ENCODE measurements around the gene MPEG1. TPM values are rescaled to one million over a fixed set of nuclear protein-coding genes. Genes with fewer than 3 reads are reported as not detected.

The MPEG1 gene
- total and polyA plus RNA-seq, 4 donors, result 7.0 to 63.5 (median 36.9) TPM

DNA sequence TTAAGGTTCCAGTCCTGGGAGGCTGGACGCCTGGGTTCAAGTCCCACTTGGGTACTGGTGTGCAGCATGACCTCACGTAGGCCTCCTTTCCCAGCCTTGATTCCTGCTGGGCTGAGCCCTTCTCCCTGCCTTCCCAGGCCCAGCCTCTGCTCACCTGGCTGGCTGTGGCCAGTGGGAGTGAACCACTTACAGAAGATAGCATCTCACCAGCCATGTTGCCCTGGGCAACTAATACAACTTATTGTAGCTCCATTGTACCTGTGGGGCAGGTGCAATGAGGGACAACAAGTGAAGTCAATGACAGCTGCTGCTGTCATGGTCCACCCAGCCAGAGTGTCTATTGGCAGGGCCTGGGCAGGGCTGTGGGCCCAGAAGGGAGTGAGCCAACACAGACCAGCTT is 48.4 kb upstream of the MPEG1 start:
- no peak overlapping the region for H3K9ac ChIP-seq (ENCODE audit: insufficient read depth in 1 of 2, low read length in 2 of 2)
- peaks cover 0 to 4% (median 0%) of the 10 kb centered on the region in 4 donors for H3K9me3 ChIP-seq (ENCODE audit: control insufficient read depth in 4 of 4, insufficient read depth in 3 of 4, low read length in 3 of 4)
- DNase-seq, result no peak
- H3K36me3 ChIP-seq (ENCODE audit: control insufficient read depth in 4 of 4, insufficient read depth in 4 of 4, low read length in 4 of 4), result no peaks in the 10 kb centered on the region
- no peak for ATAC-seq (ENCODE audit: insufficient read depth, low FRiP score)
- no peak overlapping the region for H3K27ac ChIP-seq (ENCODE audit: low read depth in 1 of 2, low read length in 1 of 2)
- TF ChIP-seq, protein P1, sequence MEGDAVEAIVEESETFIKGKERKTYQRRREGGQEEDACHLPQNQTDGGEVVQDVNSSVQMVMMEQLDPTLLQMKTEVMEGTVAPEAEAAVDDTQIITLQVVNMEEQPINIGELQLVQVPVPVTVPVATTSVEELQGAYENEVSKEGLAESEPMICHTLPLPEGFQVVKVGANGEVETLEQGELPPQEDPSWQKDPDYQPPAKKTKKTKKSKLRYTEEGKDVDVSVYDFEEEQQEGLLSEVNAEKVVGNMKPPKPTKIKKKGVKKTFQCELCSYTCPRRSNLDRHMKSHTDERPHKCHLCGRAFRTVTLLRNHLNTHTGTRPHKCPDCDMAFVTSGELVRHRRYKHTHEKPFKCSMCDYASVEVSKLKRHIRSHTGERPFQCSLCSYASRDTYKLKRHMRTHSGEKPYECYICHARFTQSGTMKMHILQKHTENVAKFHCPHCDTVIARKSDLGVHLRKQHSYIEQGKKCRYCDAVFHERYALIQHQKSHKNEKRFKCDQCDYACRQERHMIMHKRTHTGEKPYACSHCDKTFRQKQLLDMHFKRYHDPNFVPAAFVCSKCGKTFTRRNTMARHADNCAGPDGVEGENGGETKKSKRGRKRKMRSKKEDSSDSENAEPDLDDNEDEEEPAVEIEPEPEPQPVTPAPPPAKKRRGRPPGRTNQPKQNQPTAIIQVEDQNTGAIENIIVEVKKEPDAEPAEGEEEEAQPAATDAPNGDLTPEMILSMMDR (IDR thresholded peaks at IDR 0.05; ENCODE audit: control extremely low read depth, extremely low read depth), result no peak
- no peaks in the 10 kb centered on the region for H3K27me3 ChIP-seq (ENCODE audit: control insufficient read depth in 3 of 3, insufficient read depth in 3 of 3, low read length in 2 of 3)
- peaks cover 0 to 8% (median 0%) of the 10 kb centered on the region in 5 donors for H3K4me1 ChIP-seq (ENCODE audit: control insufficient read depth in 5 of 5, insufficient read depth in 5 of 5, low read length in 5 of 5)
- H3K4me3 ChIP-seq, result no peak overlapping the region
- 90 to 100% methylated on average over 2 of the region's 2 CpGs for WGBS, 2 donors

DNA sequence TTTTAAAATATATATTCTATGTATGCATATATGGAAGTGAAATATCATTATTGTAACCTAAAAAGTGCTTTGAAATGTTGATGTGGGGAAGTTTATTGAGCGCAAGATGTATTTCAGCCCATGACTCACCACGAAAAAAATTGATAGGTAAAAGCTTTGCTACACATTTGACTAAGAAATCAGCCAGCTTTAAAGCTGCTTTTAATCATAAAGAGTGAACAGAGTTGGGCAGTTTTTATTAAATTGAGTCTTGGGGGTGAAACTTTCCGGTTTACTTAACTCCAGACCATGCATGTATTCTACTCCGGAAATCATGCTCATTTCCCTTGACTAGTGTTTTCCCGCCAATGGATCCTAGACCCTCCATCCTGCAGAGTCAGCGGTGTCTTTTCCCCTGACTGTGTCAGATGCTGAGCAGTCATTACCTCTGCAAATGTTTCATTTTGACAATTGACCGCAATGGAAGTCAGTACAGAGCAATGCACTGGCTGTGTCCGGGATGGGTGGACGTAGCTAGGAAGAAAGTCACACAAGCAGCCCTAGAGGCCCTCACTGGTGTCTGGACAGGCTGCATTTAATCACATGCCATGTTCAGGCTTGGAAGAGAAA is 47.2 kb upstream of the MPEG1 start:
- TF ChIP-seq, protein P1 (IDR thresholded peaks at IDR 0.05; ENCODE audit: control extremely low read depth, extremely low read depth), result no peak
- no peak overlapping the region for H3K4me3 ChIP-seq
- ATAC-seq (ENCODE audit: insufficient read depth, low FRiP score) (no peak), DNase-seq (peak in 1 of 3 donors; percentile 7)
- H3K4me1 ChIP-seq (ENCODE audit: control insufficient read depth in 5 of 5, insufficient read depth in 5 of 5, low read length in 5 of 5), result peaks cover 0 to 8% (median 0%) of the 10 kb centered on the region in 5 donors
- 87 to 91% methylated on average over 9 of the region's 9 CpGs for WGBS, 2 donors
- H3K27me3 ChIP-seq (ENCODE audit: control insufficient read depth in 3 of 3, insufficient read depth in 3 of 3, low read length in 2 of 3), result no peaks in the 10 kb centered on the region
- H3K27ac ChIP-seq (ENCODE audit: low read depth in 1 of 2, low read length in 1 of 2), result no peak overlapping the region
- no peaks in the 10 kb centered on the region for H3K36me3 ChIP-seq (ENCODE audit: control insufficient read depth in 4 of 4, insufficient read depth in 4 of 4, low read length in 4 of 4)
- H3K9ac ChIP-seq (ENCODE audit: insufficient read depth in 1 of 2, low read length in 2 of 2), result no peak overlapping the region
- H3K9me3 ChIP-seq (ENCODE audit: control insufficient read depth in 4 of 4, insufficient read depth in 3 of 4, low read length in 3 of 4), result peaks cover 0 to 4% (median 0%) of the 10 kb centered on the region in 4 donors

DNA sequence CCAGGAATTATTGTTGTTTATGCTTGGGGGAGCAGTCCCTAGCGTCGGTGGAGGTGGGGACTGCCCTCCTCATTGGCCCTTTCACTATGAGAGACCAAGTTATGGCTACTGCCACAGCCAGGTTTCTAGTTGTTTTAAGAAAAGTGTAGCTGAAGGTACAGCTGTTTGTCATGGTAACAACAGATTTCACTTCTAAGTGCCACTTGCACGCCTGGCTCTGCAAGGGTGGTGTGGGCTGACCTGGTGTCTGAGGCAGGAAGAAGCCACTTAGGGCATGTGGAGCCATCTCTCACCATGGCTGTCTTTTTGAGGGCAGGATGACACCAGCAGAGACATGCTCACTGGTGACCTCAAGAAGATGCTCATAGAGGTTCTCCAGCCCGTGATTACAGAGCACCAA is 46.3 kb upstream of the MPEG1 start:
- Histone ChIP-seq H3K27ac (ENCODE audit: low read depth in 1 of 2, low read length in 1 of 2) (no peak overlapping the region), H3K4me1 (ENCODE audit: control insufficient read depth in 5 of 5, insufficient read depth in 5 of 5, low read length in 5 of 5) (peaks cover 0 to 8% (median 0%) of the 10 kb centered on the region in 5 donors), H3K36me3 (ENCODE audit: control insufficient read depth in 4 of 4, insufficient read depth in 4 of 4, low read length in 4 of 4) (no peaks in the 10 kb centered on the region), H3K9me3 (ENCODE audit: control insufficient read depth in 4 of 4, insufficient read depth in 3 of 4, low read length in 3 of 4) (peaks cover 0 to 4% (median 0%) of the 10 kb centered on the region in 4 donors), H3K9ac (ENCODE audit: insufficient read depth in 1 of 2, low read length in 2 of 2) (no peak overlapping the region), H3K27me3 (ENCODE audit: control insufficient read depth in 3 of 3, insufficient read depth in 3 of 3, low read length in 2 of 3) (no peaks in the 10 kb centered on the region), H3K4me3 (no peak overlapping the region)
- ATAC-seq (ENCODE audit: insufficient read depth, low FRiP score), result no peak
- 68 to 77% methylated on average over 4 of the region's 4 CpGs for WGBS, 2 donors
- TF ChIP-seq, protein P1 (IDR thresholded peaks at IDR 0.05; ENCODE audit: control extremely low read depth, extremely low read depth), result no peak
- no peak for DNase-seq

DNA sequence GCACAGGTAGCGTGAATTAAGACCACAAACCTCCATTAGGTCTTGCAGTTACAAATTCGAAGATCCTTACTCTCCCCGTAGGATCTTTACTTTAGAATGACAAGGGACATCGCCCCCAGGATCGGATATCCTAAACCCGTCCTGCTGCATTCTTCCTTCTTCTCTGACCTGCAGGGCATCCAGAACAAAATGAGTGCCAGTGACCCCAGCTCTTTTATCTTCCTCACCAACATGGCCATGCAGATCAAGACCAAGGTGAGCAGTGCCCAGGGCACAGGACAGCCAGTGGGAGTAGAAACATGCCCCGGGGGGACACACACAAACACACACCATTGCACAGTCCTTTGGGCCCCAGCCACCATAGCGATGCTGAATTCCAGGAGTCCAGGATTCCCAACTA is 42.6 kb upstream of the MPEG1 start:
- H3K27ac ChIP-seq (ENCODE audit: low read depth in 1 of 2, low read length in 1 of 2), result no peak overlapping the region
- 84 to 88% methylated on average over 8 of the region's 8 CpGs for WGBS, 2 donors
- peaks cover 0 to 3% (median 0%) of the 10 kb centered on the region in 4 donors for H3K9me3 ChIP-seq (ENCODE audit: control insufficient read depth in 4 of 4, insufficient read depth in 3 of 4, low read length in 3 of 4)
- H3K4me3 ChIP-seq, result no peak overlapping the region
- peaks cover 0 to under 1% (median 0%) of the 10 kb centered on the region in 5 donors for H3K4me1 ChIP-seq (ENCODE audit: control insufficient read depth in 5 of 5, insufficient read depth in 5 of 5, low read length in 5 of 5)
- TF ChIP-seq, protein P1 (IDR thresholded peaks at IDR 0.05; ENCODE audit: control extremely low read depth, extremely low read depth), result no peak
- H3K27me3 ChIP-seq (ENCODE audit: control insufficient read depth in 3 of 3, insufficient read depth in 3 of 3, low read length in 2 of 3), result no peaks in the 10 kb centered on the region
- H3K36me3 ChIP-seq (ENCODE audit: control insufficient read depth in 4 of 4, insufficient read depth in 4 of 4, low read length in 4 of 4), result no peaks in the 10 kb centered on the region
- ATAC-seq (ENCODE audit: insufficient read depth, low FRiP score), result no peak
- no peak for DNase-seq
- no peak overlapping the region for H3K9ac ChIP-seq (ENCODE audit: insufficient read depth in 1 of 2, low read length in 2 of 2)
